KOPT-K1 (cell line): Measurements from ENCODE around the gene NECTIN4.
"Not testable (repeated sequence)": the region's sequence is repeated elsewhere in the genome, so short reads cannot be mapped to it uniquely, and the experiment has no call there.

Experiments used
- H3K27ac ChIP-seq: fragments of 200-600 bp; sonication (generic); 2 replicates; pipeline ENCODE4 v1.5.1; 2016; ENCODE audit warnings: antibody characterized with exemption, mild to moderate bottlenecking, low read depth, low read length; ENCODE audit not compliant: poor library complexity, severe bottlenecking
- H3K36me3 ChIP-seq: fragments of 200-600 bp; sonication (generic); 2 replicates; pipeline ENCODE4 v1.5.1; 2017; ENCODE audit warnings: antibody characterized with exemption, mild to moderate bottlenecking, low read length, moderate library complexity; ENCODE audit not compliant: insufficient read depth
- H3K9me3 ChIP-seq: fragments of 200-600 bp; sonication (generic); 2 replicates; pipeline ENCODE4 v1.5.1; 2017; ENCODE audit warnings: antibody characterized with exemption, low read length, mild to moderate bottlenecking; ENCODE audit not compliant: insufficient read depth, poor library complexity, severe bottlenecking

Gene NECTIN4

GRCh38 chr1:161117759-161118581, 28.6 kb upstream of the NECTIN4 start, which contains the start of the genes NIT1 and PFDN2:
TSS of gene NIT1 (plus strand) at chr1:161118105. CDS start at chr1:161118177, 72 bp downstream.
TSS of gene PFDN2 (minus strand) at chr1:161118037. CDS start at chr1:161118026, 11 bp downstream.
- peak within 1 kb of the TSS; percentile 85 for H3K27ac ChIP-seq
- H3K36me3 ChIP-seq, result peaks cover 60% of the 10 kb centered on the region
- H3K9me3 ChIP-seq, result no peaks in the 10 kb centered on the region

GRCh38 chr1:161115961-161116360, 26.6 kb upstream of the NECTIN4 start:
- H3K27ac ChIP-seq, H3K9me3 ChIP-seq: not testable (repeated sequence)
- peaks cover 40% of the 10 kb centered on the region for H3K36me3 ChIP-seq

GRCh38 chr1:161115132-161115711, 25.9 kb upstream of the NECTIN4 start:
- Histone ChIP-seq H3K36me3 (peaks cover 32% of the 10 kb centered on the region), H3K9me3 (no peaks in the 10 kb centered on the region), H3K27ac (no peak overlapping the region)

- H3K27ac ChIP-seq, result no peak overlapping the region
- H3K36me3 ChIP-seq, result peaks cover 32% of the 10 kb centered on the region
- H3K9me3 ChIP-seq, result no peaks in the 10 kb centered on the region
Observed at GRCh38 chr1:161114556-161114955, 25.2 kb upstream of the NECTIN4 start.

GRCh38 chr1:161113915-161114314, 24.6 kb upstream of the NECTIN4 start:
- no peak overlapping the region for H3K27ac ChIP-seq
- H3K36me3 ChIP-seq, result peaks cover 30% of the 10 kb centered on the region
- no peaks in the 10 kb centered on the region for H3K9me3 ChIP-seq

GRCh38 chr1:161111527-161111926, 22.2 kb upstream of the NECTIN4 start:
- Histone ChIP-seq H3K36me3 (peaks cover 37% of the 10 kb centered on the region), H3K27ac (no peak overlapping the region)

GRCh38 chr1:161111117-161111516, 21.8 kb upstream of the NECTIN4 start:
- peaks cover 41% of the 10 kb centered on the region for H3K36me3 ChIP-seq
- H3K27ac ChIP-seq, result no peak overlapping the region
- H3K9me3 ChIP-seq, result no peaks in the 10 kb centered on the region

More at GRCh38 chr1:161111527-161111926, 22.2 kb upstream of the NECTIN4 start:
- no peaks in the 10 kb centered on the region for H3K9me3 ChIP-seq

- Histone ChIP-seq H3K9me3 (no peaks in the 10 kb centered on the region), H3K36me3 (peaks cover 43% of the 10 kb centered on the region), H3K27ac (no peak overlapping the region)
Observed at GRCh38 chr1:161106431-161106830, 17.1 kb upstream of the NECTIN4 start.

- Histone ChIP-seq H3K36me3 (peaks cover 43% of the 10 kb centered on the region), H3K9me3 (no peaks in the 10 kb centered on the region), H3K27ac (no peak overlapping the region)
Observed at GRCh38 chr1:161100556-161100955, 11.2 kb upstream of the NECTIN4 start.

GRCh38 chr1:161099090-161099802, 9.9 kb upstream of the NECTIN4 start:
- no peak overlapping the region for H3K27ac ChIP-seq
- H3K36me3 ChIP-seq, result peaks cover 43% of the 10 kb centered on the region
- H3K9me3 ChIP-seq, result no peaks in the 10 kb centered on the region

- H3K27ac ChIP-seq, result no peak within 1 kb of the TSS
- H3K36me3 ChIP-seq, result peaks cover 43% of the 10 kb centered on the region
- no peaks in the 10 kb centered on the region for H3K9me3 ChIP-seq
Observed at GRCh38 chr1:161098210-161099068, 9.1 kb upstream of the NECTIN4 start, which contains the start of gene KLHDC9. TSS of gene KLHDC9 (plus strand) at chr1:161098361. CDS start at chr1:161098536, 175 bp downstream.

GRCh38 chr1:161096530-161096929, 7.2 kb upstream of the NECTIN4 start:
- H3K27ac ChIP-seq, result no peak overlapping the region
- H3K36me3 ChIP-seq, result peaks cover 26% of the 10 kb centered on the region
- no peaks in the 10 kb centered on the region for H3K9me3 ChIP-seq

- Histone ChIP-seq H3K9me3 (no peaks in the 10 kb centered on the region), H3K36me3 (peaks cover 21% of the 10 kb centered on the region), H3K27ac (no peak overlapping the region)
Observed at GRCh38 chr1:161096015-161096414, 6.7 kb upstream of the NECTIN4 start.

GRCh38 chr1:161095230-161095629, 5.9 kb upstream of the NECTIN4 start:
- Histone ChIP-seq H3K27ac (no peak overlapping the region), H3K9me3 (no peaks in the 10 kb centered on the region), H3K36me3 (peaks cover 14% of the 10 kb centered on the region)
